Immature natural killer cell (primary cell): Measurements from ENCODE around the gene NTN4. TPM values are rescaled to one million over a fixed set of nuclear protein-coding genes. Genes with fewer than 3 reads are reported as not detected.
"Not testable (repeated sequence)": the region's sequence is repeated elsewhere in the genome, so short reads cannot be mapped to it uniquely, and the experiment has no call there.

Experiments
- DNase-seq, 3 donors: peaks; one replicate each; pipeline ENCODE4 v3.0.0; 2022; ENCODE audit warnings: mixed read lengths in 1 of 3
- H3K27ac Mint-ChIP-seq, 6 donors: one replicate each; pipeline ENCODE4 v1.8.0; 2020; ENCODE audit warnings: mixed read lengths in 6 of 6, mild to moderate bottlenecking in 5 of 6, inconsistent platforms in 4 of 6, moderate library complexity in 3 of 6
- H3K27me3 Mint-ChIP-seq, 3 donors: one replicate each; pipeline ENCODE4 v1.8.0; 2020 to 2021; ENCODE audit warnings: low read depth in 3 of 3, mild to moderate bottlenecking in 3 of 3, mixed read lengths in 3 of 3, moderate library complexity in 3 of 3, inconsistent platforms in 1 of 3
- H3K36me3 Mint-ChIP-seq, 3 donors: one replicate each; pipeline ENCODE4 v1.8.0; 2020; ENCODE audit warnings: mixed read lengths in 3 of 3, inconsistent platforms in 2 of 3, mild to moderate bottlenecking in 2 of 3
- H3K4me1 Mint-ChIP-seq, 2 donors: one replicate each; pipeline ENCODE4 v1.8.0; 2020; ENCODE audit warnings: inconsistent platforms in 2 of 2, mild to moderate bottlenecking in 2 of 2, mixed read lengths in 2 of 2, moderate library complexity in 1 of 2
- H3K4me3 Mint-ChIP-seq, 5 donors: one replicate each; pipeline ENCODE4 v1.8.0; 2020; ENCODE audit warnings: mild to moderate bottlenecking in 5 of 5, mixed read lengths in 5 of 5, inconsistent platforms in 3 of 5, moderate library complexity in 3 of 5
- H3K9me3 Mint-ChIP-seq, 6 donors: one replicate each; pipeline ENCODE4 v1.8.0; 2020; ENCODE audit warnings: mild to moderate bottlenecking in 6 of 6, mixed read lengths in 6 of 6, inconsistent platforms in 4 of 6, moderate library complexity in 3 of 6
- polyA plus RNA-seq, 3 donors: library from polyadenylated mRNA; unstranded; fragments of 300-500 nt; fragmentation: Illumina TruSeq; gene quantifications; one replicate each; pipeline ENCODE4 v1.2.3, GENCODE V29; 2021

Gene NTN4
- polyA plus RNA-seq, 3 donors from 2014 or later = not detected

DNA sequence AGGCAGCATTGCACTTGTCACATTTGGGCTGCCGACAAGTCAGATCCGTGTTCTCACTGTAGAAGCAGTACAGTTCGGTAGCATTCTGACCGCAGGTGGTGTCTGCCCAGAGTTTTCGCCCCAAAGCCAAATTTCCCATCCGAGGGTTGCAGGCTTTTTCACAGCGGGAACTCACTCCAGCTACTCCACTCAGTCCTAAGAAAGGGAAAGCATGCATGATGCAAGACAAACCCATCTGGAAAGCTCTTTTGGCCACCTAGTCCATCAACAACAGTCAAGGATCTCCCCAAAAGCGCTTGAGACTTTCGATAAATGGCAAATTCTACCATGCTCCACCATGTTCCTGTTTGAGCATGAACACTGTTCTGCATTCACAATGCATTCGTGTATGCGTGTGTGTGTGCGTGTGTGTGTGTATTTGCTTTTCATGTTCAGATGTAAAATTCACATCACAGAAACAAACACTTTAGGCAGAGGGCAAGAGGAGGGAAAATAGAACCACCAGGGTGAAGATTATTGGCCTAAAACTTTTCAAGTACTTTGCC lies 3.2 kb downstream of the NTN4 start:
- no peaks in the 10 kb centered on the region for H3K36me3 Mint-ChIP-seq
- H3K9me3 Mint-ChIP-seq = no peaks in the 10 kb centered on the region
- H3K4me1 Mint-ChIP-seq = peaks cover 6 to 12% of the 10 kb centered on the region in 2 donors
- no peak for DNase-seq
- H3K27ac Mint-ChIP-seq = no peak overlapping the region
- H3K27me3 Mint-ChIP-seq = peaks cover 8 to 17% (median 15%) of the 10 kb centered on the region in 3 donors
- H3K4me3 Mint-ChIP-seq = no peak overlapping the region

DNA sequence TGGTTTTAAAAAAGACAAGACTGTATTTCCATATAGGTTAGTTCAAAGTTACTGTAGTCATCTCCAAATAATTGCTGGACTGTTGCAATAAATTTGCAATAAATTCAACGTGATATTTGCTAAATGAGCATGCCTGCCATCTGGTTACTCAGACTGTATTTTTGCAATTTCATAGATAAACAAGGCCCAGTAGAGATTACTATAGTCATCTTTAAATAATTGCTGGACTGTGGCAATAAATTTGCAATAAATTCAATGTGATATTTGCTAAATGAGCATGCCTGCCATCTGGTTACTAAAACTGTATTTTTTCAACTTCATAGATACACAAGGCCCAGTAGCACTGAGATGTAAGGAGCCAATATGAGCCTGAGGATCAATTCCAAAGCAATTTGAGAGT lies 5.6 kb downstream of the NTN4 start:
- Mint-ChIP-seq H3K4me3 (no peak overlapping the region), H3K4me1 (peaks cover 0 to 6% of the 10 kb centered on the region in 2 donors), H3K27me3 (peaks cover 4 to 7% (median 4%) of the 10 kb centered on the region in 3 donors), H3K27ac (no peak overlapping the region), H3K36me3 (no peaks in the 10 kb centered on the region), H3K9me3 (no peaks in the 10 kb centered on the region)
- no peak for DNase-seq

DNA sequence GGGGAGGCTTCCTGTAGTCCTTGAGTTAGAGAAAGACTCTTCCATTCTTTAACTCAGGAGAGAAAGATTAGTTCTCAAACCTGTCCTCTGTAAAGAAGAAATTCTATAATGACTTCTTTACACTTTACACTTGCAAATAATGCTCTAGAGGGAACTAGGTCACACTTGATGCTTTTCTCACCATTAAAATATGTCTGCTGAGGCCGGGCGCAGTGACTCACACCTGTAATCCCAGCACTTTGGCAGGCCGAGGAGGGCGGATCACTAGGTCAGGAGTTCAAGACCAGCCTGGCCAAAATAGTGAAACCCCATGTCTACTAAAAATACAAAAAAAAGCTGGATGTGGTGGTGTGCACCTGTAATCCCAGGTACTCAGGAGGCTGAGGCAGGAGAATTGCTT lies 6.3 kb downstream of the NTN4 start:
- no peak for DNase-seq
- Mint-ChIP-seq H3K36me3 (no peaks in the 10 kb centered on the region), H3K9me3 (no peaks in the 10 kb centered on the region), H3K4me1 (peaks cover 0 to 1% of the 10 kb centered on the region in 2 donors), H3K27me3 (peaks cover 2 to 5% (median 4%) of the 10 kb centered on the region in 3 donors), H3K27ac (no peak overlapping the region), H3K4me3 (no peak overlapping the region)

DNA sequence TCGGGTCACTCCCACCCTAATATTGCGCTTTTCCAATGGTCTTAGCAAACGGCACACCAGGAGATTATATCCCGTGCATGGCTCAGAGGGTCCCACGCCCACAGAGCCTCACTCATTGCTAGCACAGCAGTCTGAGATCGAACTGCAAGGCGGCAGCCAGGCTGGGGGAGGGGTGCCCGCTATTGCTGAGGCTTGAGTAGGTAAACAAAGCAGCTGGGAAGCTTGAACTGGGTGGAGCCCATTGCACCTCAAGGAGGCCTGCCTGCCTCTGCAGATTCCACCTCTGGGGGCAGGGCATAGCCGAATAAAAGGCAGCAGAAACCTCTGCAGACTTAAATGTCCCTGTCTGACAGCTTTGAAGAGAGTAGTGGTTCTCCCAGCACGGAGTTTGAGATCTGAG lies 15.1 kb downstream of the NTN4 start:
- not testable (repeated sequence) for H3K4me1 Mint-ChIP-seq, DNase-seq, H3K36me3 Mint-ChIP-seq, H3K9me3 Mint-ChIP-seq, H3K4me3 Mint-ChIP-seq, H3K27ac Mint-ChIP-seq
- peaks cover 2 to 17% (median 3%) of the 10 kb centered on the region in 3 donors for H3K27me3 Mint-ChIP-seq

DNA sequence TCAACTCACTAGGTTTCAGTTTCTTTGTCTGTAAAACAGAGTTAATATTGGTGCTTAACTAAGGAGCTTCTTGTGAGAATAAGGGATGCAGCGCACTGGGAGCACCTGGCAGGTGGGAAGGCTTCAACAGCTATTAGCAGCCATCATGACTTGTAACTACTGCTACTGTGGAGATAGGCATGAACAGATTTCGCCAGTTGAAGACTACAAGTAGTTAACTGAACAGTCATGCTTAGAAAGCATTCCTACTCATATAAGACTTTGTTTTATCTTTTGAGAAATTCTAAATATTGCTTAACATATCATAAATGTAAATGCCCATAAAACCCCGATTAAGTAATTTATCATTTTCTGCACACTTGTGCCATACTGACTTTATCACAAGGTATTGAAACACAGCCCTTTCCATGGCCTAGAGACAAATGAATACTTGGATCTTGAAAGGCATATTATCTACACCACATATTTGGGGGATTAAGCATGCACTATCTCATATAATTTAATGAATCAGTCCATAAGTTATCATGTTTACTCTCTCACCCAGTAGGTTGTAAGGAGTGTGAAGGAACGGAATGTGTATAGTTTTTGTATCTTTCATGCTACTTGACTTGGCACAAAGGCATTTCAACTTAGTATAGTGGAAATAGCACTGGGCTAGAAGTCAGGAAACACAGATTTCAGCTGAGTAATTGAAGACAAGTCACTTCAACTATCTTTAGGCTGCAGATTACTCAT lies 16.1 kb downstream of the NTN4 start:
- peaks cover 0 to 3% (median 0%) of the 10 kb centered on the region in 6 donors for H3K9me3 Mint-ChIP-seq
- peaks cover 2 to 20% (median 3%) of the 10 kb centered on the region in 3 donors for H3K27me3 Mint-ChIP-seq
- H3K4me3 Mint-ChIP-seq = no peak overlapping the region
- H3K27ac Mint-ChIP-seq = no peak overlapping the region
- H3K36me3 Mint-ChIP-seq = peaks cover 0 to 9% (median 0%) of the 10 kb centered on the region in 3 donors
- DNase-seq = no peak
- no peaks in the 10 kb centered on the region for H3K4me1 Mint-ChIP-seq

DNA sequence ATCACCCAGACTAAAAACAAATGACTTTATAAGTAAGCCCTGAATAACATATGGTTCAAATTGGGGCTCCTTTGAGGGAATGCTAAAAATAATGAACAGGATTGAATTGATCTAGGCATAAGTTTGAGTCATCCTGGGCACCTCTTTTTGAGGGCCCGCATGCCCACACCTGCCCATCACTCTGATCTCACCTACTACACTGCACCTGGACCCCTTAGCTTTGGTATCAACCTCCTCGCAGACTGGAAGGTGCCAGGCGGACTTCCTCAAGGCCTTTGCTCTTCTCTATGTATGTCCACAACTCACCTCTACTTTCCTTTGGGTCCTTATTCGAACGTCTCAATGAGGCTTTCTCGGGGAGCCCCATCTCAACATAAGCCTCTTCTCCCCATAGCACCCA lies 17.2 kb downstream of the NTN4 start:
- Mint-ChIP-seq H3K4me3 (no peak overlapping the region), H3K27me3 (peaks cover 2 to 18% (median 9%) of the 10 kb centered on the region in 3 donors), H3K4me1 (no peaks in the 10 kb centered on the region), H3K9me3 (peaks cover 0 to 3% (median 0%) of the 10 kb centered on the region in 6 donors), H3K36me3 (peaks cover 0 to 9% (median 3%) of the 10 kb centered on the region in 3 donors), H3K27ac (no peak overlapping the region)
- DNase-seq = no peak

DNA sequence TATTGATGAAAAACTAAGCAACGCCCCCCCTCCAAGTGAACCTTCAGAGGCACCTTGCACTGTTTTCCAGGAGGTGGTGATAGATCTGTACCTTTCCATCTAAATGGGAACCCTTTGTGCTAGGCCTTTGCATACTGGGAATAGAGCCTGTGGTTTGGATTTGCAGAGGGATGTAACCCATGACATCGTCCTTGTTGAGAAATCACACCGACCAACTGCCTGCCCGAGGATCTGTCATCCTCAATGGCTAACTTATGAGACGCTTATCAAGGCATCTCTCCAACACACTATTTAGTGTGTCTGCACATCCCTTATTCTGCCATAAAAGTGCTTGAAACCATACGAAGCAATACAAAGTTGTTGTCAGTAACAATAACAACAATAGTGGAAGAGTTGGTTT lies 22.9 kb downstream of the NTN4 start:
- Mint-ChIP-seq H3K27me3 (peaks cover 2 to 13% (median 7%) of the 10 kb centered on the region in 3 donors), H3K36me3 (peaks cover 0 to 3% (median 3%) of the 10 kb centered on the region in 3 donors), H3K4me3 (no peak overlapping the region), H3K4me1 (no peaks in the 10 kb centered on the region), H3K9me3 (peaks cover 0 to 2% (median 0%) of the 10 kb centered on the region in 6 donors), H3K27ac (no peak overlapping the region)
- DNase-seq = no peak

DNA sequence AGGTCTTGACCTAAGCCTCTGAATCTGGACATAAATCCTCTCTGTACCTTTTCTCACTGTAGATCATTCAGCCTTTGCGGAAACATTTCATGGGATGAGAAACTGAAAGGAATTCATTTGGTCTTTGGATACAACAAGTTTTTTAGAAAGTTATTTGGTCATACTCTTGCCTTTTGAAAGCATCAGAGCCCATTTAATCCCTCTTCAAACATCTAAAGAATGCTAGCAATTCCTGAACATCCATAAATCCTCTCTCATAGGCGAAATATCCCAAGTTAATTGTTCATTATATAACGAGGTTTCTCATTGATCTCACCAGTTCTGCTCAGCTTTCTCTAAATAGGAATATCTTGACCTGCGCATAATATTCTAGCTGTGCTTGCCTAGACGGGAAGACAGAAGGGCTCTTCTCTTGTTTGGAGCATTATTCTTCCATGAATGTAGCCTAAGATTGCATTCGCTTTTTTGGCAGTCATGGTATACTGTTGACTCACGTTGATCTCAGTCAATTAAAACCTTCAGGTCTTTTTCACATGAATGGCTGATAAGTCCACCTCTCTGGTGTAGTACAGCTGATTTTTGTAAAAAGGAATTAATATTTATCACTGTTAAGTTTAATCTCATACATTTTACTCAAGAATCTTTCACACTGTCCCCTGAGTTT lies 24.1 kb downstream of the NTN4 start:
- H3K27me3 Mint-ChIP-seq = peaks cover 0 to 10% (median 8%) of the 10 kb centered on the region in 3 donors

DNA sequence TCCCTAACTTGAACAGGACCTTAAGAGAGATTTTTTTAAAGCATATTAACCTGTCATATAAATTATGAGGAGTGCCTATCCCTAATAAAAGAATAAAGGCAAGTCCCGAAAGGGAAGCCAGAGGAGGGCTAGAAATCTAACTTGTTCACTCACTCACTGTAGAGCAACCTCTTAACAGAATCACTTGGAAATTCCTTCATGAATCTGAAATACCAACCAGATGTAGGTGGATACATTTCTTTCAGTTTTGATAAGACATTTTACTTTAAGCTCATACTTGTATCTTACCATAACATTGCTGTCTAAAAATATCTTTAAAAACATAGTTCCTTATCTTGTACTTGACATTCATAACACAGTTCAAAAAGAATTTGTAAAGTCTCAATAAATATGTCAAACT lies 25.7 kb downstream of the NTN4 start:
- Mint-ChIP-seq H3K9me3 (no peaks in the 10 kb centered on the region), H3K4me1 (no peaks in the 10 kb centered on the region), H3K27ac (no peak overlapping the region)

More for the DNA sequence above, 24.1 kb downstream of the NTN4 start:
- H3K4me1 Mint-ChIP-seq = no peaks in the 10 kb centered on the region
- H3K4me3 Mint-ChIP-seq = no peak overlapping the region
- H3K36me3 Mint-ChIP-seq = peaks cover 0 to 3% (median 0%) of the 10 kb centered on the region in 3 donors
- peaks cover 0 to 2% (median 0%) of the 10 kb centered on the region in 6 donors for H3K9me3 Mint-ChIP-seq
- DNase-seq = no peak
- H3K27ac Mint-ChIP-seq = no peak overlapping the region

DNA sequence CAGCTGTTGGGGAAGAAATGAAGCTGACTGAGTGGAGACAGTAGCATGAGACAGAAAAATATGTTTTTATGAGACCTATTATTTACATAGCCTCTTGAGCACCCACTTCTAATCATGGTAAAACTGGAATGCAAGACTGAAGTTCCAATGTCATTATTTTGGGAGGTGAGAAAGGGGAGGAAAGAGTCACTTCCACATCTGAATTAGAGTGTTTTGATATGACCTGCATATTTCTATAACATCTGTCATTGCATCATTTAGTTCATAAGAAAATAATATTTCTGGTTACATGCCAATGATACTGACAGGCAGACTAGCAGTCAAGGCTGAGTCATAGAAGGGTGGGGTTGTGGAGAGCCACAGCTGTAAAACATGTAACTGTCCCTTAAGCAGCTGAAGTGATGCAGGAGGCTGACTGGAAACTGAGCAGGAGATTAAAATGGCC lies 26.7 kb downstream of the NTN4 start:
- no peak overlapping the region for H3K27ac Mint-ChIP-seq
- DNase-seq = no peak
- no peaks in the 10 kb centered on the region for H3K4me1 Mint-ChIP-seq
- H3K4me3 Mint-ChIP-seq = no peak overlapping the region
- H3K9me3 Mint-ChIP-seq = no peaks in the 10 kb centered on the region
- H3K36me3 Mint-ChIP-seq = peaks cover 0 to 3% (median 0%) of the 10 kb centered on the region in 3 donors
- H3K27me3 Mint-ChIP-seq = peaks cover 0 to 12% (median 7%) of the 10 kb centered on the region in 3 donors

More for the DNA sequence above, 25.7 kb downstream of the NTN4 start:
- Mint-ChIP-seq H3K4me3 (no peak overlapping the region), H3K27me3 (peaks cover 0 to 14% (median 10%) of the 10 kb centered on the region in 3 donors), H3K36me3 (peaks cover 0 to 3% (median 0%) of the 10 kb centered on the region in 3 donors)
- DNase-seq = no peak

DNA sequence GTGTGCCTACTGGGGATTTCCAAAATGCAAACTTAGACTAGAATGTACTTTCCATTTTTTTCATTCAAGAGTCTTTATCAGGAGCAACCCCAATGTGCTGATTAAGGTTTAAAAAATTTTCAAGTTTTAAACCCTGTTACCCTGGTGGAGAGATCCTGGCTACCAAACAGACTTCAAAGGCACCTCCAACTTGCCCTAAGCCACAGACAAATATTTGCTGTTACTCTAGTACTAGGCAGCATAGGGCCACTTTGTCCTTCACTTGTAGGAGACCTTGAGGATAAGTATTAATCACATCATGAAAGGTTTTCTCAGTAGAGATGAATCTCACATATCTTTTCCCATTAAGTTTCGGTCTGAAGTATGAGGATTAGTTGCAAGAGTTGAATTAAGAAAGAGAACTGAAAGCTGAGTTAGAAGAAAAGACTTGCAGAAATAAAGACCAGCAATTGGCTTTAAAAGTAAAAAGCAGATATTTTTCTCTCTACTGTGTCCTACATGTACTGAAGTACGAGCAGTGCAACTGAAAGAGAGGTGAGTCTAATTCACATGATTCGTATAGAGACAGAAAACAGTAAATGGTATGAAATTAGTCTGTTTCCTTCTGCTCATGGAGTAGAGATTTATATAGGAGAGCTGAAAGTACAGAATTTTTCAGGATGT lies 28.3 kb downstream of the NTN4 start:
- Mint-ChIP-seq H3K27ac (no peak overlapping the region), H3K36me3 (no peaks in the 10 kb centered on the region), H3K9me3 (no peaks in the 10 kb centered on the region), H3K4me3 (no peak overlapping the region), H3K27me3 (peaks cover 2 to 12% (median 4%) of the 10 kb centered on the region in 3 donors), H3K4me1 (no peaks in the 10 kb centered on the region)
- no peak for DNase-seq

DNA sequence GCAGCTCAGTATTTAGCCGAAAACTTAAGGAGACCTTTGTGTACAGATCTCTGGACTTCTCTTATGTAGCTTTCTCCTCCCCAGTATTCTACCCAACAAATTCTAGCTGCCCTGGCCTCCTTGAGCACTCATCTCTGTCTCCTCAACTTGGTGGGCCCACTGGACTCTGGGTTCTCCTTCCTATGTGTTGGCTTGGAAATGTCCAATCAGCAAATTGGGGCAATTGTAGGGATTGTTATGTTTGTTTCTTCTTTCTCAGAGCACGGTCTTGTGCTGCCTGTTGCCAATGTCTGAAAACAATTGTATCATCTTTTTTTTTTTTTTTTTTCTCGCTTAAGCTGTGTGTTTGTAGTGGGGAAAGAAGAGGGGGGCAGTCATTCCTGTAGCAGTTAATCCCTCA lies 30.2 kb downstream of the NTN4 start:
- no peaks in the 10 kb centered on the region for H3K36me3 Mint-ChIP-seq
- no peaks in the 10 kb centered on the region for H3K4me1 Mint-ChIP-seq
- no peaks in the 10 kb centered on the region for H3K9me3 Mint-ChIP-seq
- H3K4me3 Mint-ChIP-seq = no peak overlapping the region
- H3K27me3 Mint-ChIP-seq = peaks cover 2 to 12% (median 8%) of the 10 kb centered on the region in 3 donors
- H3K27ac Mint-ChIP-seq = no peak overlapping the region
- DNase-seq = no peak

DNA sequence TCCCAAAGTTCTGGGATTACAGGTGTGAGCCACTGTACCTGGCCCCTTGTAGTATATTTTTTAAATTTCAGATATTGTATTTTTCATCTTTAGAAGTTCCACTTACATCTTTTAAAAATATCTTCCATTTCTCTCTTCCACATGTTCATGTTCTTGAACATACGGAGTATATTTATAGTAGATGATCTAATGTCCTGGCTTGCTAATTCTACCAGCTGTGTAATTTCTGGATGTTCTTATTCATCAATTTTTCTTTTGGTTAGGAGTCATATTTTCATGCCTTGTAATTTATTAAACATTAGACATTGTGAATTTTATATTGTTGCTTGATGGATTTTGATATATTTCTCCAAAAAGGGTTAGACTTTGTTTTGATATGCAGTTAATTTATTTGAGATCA lies 30.8 kb downstream of the NTN4 start:
- no peak for DNase-seq
- Mint-ChIP-seq H3K9me3 (no peaks in the 10 kb centered on the region), H3K27ac (no peak overlapping the region), H3K4me3 (no peak overlapping the region), H3K4me1 (no peaks in the 10 kb centered on the region), H3K27me3 (peaks cover 2 to 16% (median 9%) of the 10 kb centered on the region in 3 donors), H3K36me3 (no peaks in the 10 kb centered on the region)

DNA sequence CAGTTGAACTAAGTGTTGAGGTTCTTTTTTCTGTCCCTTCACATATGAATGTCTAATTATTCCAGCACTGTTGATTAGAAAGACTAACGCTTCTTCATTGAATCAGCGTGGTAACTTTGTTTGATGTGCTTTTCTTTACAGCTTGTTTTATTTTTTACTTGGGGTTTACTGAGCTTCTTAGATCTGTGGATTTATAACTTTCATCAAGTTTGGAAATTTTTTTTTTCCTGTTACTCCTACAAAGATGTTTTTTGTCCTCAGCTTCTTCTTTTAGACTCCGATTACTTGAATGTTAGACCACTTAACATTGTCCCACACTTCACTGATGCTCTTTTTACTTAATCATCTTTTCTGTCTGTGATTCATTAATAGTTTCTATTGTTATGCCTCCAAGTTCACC lies 31.5 kb downstream of the NTN4 start:
- H3K9me3 Mint-ChIP-seq = no peaks in the 10 kb centered on the region
- peaks cover 2 to 18% (median 9%) of the 10 kb centered on the region in 3 donors for H3K27me3 Mint-ChIP-seq

More for the DNA sequence above, 31.5 kb downstream of the NTN4 start:
- Mint-ChIP-seq H3K4me3 (no peak overlapping the region), H3K4me1 (no peaks in the 10 kb centered on the region), H3K36me3 (no peaks in the 10 kb centered on the region), H3K27ac (no peak overlapping the region)
- no peak for DNase-seq
